HG02885 (cell line): ENCODE data around the gene MIA3.
"Not testable (repeated sequence)": the region's sequence is repeated elsewhere in the genome, so short reads cannot be mapped to it uniquely, and the experiment has no call there.

Source experiments
- ATAC-seq: cut with Tn5 transposase; IDR thresholded peaks from one replicate; pipeline ENCODE4 v1.9.1; 2021; ENCODE audit warnings: mild to moderate bottlenecking; ENCODE audit not compliant: unreplicated experiment, poor library complexity

MIA3 gene, protein sequence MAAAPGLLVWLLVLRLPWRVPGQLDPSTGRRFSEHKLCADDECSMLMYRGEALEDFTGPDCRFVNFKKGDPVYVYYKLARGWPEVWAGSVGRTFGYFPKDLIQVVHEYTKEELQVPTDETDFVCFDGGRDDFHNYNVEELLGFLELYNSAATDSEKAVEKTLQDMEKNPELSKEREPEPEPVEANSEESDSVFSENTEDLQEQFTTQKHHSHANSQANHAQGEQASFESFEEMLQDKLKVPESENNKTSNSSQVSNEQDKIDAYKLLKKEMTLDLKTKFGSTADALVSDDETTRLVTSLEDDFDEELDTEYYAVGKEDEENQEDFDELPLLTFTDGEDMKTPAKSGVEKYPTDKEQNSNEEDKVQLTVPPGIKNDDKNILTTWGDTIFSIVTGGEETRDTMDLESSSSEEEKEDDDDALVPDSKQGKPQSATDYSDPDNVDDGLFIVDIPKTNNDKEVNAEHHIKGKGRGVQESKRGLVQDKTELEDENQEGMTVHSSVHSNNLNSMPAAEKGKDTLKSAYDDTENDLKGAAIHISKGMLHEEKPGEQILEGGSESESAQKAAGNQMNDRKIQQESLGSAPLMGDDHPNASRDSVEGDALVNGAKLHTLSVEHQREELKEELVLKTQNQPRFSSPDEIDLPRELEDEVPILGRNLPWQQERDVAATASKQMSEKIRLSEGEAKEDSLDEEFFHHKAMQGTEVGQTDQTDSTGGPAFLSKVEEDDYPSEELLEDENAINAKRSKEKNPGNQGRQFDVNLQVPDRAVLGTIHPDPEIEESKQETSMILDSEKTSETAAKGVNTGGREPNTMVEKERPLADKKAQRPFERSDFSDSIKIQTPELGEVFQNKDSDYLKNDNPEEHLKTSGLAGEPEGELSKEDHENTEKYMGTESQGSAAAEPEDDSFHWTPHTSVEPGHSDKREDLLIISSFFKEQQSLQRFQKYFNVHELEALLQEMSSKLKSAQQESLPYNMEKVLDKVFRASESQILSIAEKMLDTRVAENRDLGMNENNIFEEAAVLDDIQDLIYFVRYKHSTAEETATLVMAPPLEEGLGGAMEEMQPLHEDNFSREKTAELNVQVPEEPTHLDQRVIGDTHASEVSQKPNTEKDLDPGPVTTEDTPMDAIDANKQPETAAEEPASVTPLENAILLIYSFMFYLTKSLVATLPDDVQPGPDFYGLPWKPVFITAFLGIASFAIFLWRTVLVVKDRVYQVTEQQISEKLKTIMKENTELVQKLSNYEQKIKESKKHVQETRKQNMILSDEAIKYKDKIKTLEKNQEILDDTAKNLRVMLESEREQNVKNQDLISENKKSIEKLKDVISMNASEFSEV (N-terminal part only)

DNA sequence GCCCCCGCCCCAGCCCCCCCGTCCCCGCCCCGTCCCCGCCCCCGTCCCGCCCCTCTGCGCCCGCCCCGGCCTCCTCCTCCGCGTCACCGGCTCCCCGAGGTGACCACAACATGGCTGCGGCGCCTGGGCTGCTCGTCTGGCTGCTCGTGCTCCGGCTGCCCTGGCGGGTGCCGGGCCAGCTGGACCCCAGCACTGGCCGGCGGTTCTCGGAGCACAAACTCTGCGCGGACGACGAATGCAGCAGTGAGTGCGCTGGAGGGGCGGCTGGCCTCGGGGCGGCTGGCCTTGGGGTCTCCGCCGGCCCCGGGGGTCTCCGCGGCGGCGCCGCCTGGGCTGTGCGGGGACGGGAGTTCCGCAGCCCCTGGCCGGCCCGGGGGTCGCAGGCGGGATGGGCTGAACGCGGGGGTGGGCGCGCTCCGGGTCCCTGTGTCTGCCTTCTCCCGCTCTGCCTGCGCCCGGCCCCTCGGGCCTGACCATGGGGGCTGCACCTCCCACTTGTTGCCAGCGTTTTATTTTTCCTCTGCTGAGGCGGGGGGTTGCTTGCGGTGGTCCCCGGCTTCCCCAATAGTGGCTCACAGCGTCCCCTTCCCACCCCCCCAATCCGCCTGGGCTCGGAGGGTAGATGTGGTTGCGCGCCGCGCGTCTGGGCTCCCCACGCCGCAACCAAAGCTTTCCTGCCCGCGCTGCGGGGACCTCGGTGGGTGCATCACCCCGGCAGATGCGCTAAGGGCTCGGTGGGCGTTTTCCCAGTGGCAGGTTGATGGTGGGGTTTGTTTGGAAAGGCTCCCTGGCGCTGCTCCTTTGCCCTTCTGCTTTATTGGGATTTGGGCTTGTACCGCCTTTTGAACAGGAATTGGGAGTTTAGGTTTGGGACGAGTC lies at the start of gene MIA3:
Gene MIA3, plus strand, starts transcription at position 97 of the 879 bp plus-strand sequence. Its CDS starts 14 bp downstream, at position 111.
- ATAC-seq = peak; percentile 70

DNA sequence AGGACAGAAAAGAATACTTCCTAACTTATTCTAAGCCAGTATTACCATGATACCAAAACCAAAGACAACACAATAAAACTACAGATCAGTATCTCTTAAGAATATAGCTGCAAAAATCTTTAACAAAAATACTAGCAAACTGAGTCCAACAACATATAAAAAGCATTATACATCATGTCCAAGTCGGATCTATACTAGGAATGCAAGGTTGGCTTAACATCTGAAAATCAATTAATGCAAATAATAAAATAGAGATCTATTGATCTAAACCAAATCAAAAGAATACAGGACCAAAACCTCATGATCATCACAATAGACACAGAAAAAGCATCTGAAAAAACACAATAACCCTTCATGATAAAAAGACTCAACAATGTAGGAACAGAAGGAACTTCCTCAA lies 47.1 kb upstream of the MIA3 start:
- ATAC-seq = no peak

DNA sequence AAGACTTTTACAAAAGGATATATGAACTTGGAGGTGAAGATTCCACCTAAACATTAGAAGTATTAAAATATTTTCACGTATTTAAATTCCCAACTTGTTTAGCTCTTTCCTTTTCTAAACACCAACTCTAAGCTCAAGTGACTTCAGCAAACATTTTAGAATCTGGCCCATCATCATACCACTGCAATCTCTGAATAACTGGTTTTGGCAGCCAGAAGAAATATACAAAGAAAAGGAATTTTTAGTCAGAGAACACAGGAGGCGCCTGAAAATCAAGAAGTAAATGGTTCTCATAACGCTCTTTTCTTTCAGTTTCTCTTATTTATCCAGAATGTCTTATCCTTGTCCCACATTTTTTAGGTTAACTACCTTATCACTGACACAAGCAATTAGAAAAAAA lies 38.6 kb upstream of the MIA3 start:
- ATAC-seq = no peak

DNA sequence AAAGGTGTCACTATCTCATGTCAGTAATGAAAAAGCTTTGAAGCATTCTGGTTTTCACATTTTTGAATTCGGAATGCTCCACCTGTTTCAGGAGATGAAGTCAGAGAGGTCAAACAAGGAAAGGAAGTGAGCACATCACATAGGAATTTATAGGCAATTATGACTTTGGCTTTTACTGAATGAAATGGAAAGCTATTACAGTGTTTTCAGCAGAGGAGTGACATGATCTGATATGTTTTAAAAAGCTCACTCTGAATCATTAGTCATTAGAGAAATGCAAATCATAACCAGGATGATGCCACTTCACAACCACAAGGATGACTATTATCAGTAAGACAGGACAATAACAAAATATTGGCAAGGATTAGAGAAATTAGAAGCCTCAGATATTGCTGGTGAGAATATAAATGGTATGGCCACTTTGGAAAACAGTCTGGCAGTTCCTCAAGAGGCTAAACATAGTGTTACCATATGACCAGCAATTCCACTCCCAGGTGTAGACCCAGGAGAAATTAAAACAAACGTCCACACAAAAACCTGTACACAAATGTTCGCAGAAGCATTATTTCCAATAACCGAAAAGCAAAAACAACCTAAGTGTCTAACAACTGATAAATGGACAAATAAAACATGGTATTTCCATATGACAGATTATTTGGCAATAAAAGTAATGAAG lies 35.7 kb upstream of the MIA3 start:
- ATAC-seq = peak; percentile 60

DNA sequence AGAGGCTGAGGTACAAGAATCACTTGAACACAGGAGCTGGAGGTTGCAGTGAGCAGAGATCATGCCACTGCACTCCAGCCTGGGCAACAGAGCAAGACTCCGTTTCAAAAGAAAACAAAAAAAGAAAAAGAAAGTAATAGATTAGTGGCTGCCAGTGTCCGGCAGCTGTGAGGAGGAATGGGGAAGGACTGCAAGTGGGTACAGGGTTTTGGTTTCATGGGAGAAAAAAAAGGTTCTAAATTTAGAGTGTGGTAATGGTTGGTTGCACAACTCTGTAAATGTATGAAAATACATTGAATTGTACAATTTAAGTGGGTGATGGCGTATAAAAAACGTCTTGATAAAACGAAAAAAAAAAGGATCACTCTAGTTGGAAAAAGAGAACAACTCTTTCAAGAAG lies 34.8 kb upstream of the MIA3 start:
- ATAC-seq = peak; percentile 84

DNA sequence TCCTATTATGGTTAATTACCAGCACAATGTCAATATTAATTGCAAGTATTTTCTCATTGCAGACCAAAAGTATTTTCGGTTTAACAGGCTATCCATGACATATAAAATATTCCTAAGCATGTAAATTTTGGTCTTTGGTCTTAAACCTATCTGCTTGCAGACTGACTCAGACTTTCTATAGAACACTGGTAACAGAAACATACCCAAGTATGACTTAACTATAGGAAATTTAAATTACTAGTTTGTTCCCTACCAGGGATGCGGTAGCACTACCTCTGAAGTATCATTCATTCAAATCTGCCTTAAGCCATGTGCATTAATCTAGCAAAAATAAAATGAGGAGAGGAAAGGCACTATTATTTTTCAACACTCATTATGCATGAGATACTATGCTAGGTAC lies 31.1 kb upstream of the MIA3 start:
- no peak for ATAC-seq

DNA sequence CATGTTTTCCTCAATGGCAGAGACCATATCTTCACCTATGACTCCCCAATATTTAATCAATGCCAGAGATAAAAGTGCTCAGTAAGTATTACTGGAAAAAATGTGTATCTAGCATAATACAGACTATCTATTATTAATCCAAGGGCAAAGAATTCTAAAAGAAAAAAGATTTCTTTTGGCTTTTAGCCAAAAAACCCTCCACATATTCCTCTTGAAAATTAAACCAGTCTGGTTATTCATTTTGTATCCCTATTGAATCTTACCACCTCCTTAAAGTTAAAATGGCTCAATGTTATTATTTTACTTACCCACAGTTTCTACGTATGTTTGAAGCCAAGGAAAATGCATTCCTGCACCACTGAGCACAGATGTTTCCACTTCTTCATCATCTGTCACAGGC lies 29.8 kb upstream of the MIA3 start:
- ATAC-seq = no peak

DNA sequence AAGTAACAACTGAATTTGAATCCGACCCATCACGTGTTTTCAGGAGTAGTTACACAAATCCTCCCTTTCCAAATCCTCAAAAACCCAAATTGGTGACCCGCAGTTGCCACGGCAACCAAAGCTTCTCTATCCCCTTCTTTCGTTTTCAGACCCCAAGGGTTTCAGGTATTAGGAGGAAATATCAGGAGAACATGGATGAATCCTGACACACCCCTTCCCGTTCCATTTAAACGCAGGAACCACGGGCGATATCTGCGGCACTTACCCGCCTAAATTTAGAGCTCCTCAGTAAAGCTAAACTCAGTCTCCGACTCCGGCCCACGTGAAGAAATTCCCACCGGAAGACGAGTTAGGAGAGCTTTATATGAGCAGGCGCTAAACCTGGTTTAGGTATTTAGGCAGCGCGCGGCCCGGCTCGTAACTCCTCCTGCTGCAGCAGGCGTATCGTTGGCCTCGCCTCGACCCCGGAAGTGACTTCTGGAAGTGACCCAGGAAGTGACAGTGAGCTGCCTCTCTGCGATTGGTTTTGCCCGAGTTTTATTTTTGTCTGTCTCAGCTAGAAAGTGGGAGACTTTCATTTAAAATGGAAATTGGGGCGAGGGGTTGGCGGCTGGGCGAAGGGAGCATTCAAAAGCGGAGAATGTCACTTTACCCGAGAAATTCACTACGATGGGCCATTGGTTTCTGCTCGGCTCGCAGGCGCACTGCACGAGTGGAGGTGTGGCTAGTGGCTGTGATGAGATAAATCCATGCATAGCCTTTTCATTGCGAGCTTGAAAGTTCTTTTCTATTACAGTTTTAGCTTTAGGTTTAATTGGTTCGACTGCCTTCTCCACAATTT lies 28.2 kb upstream of the MIA3 start, which contains the start of gene TAF1A:
Gene TAF1A, minus strand, starts transcription at position 472 of the 841 bp plus-strand sequence.
- ATAC-seq = peak; percentile 100

DNA sequence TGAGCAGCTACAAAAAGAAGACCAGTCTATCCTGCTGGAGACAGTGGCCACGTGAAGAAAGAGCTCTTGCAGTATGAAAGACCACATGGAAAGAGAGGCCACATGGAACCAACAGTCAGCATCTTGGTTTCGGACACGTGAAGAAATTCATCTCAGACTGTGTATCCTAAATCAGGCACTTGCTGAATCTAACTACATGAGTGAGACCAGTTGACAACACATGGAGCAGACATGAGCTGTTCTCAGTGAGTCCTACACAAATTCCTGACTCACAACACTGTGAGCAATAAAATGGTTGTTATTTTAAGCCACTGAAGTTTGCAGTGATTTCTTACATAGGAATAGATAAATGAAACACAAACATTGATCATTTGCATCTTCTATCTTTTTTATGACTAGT lies 25.7 kb upstream of the MIA3 start:
- ATAC-seq = no peak

DNA sequence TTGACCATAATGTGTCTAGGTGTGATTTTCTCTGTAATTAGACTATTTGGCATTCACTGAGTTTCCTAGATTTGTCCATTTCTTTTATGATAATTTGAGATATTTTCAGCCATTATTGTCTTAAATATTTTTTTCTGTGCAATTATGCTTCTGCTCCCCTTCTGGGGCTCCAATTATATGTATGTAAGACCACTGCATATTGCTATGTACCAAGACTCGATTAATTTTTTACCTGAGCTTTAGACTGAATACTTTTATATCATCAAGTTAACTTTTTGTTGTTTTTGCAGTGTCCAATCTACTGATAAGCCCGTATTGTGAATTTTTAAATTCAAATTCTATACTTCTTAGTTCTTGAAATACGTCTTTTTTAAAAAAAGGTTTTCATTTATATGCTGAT lies 23.1 kb upstream of the MIA3 start:
- ATAC-seq = no peak

DNA sequence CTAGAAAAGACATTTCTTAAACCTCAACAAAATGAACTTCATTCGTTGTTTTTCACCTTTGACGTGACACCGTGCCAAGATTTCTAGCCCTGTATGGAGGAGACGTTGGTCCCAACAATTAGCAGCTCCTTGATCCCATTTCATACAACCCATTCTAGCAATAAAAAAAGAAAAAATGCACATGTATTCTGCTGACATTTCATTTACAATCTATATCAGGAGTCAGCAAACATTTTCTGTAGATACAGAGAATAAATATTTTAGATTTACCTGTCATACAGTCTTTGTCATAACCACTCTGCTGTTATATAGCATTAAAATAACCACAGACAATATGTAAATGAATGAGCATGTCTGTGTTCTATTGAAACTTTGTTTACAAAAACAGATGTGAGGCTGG lies 21.2 kb upstream of the MIA3 start:
- no peak for ATAC-seq

DNA sequence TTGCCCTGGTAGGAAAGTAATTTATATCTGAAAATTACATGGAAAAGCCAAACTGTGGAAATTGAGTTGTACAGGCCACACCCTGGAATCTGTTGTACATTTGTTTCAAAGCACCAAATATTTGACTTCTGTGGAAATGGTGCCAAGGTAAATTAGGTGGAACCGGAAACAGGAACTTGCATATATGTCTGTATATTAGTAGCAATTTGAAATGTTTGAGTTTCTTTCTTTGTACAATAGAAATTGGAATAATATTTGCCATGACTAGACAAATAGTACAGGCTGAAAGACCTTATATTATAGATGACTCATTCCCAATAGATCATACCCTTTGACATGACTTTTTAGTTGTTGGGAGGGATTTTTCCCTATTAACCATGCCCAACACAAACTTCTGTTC lies 17.6 kb upstream of the MIA3 start:
- ATAC-seq = no peak

DNA sequence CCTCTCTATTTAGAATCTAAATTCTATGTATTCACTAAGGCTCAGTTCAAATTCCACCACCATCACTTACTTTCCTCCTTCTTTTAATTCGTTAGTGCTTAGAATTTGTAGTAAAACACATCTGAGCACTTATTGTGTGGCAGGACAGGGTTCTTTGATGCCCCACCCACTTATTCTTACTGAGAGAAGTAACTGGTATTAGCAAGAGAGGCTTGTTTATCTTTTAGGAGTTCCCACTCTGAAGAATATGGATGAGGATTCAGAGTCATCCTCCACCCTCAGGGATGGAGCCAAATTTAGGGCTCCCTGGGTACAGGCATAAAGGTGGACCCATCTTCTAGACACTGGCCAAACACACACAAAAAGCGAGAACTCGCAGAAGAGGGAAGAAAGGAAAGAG lies 16.6 kb upstream of the MIA3 start:
- ATAC-seq = no peak

DNA sequence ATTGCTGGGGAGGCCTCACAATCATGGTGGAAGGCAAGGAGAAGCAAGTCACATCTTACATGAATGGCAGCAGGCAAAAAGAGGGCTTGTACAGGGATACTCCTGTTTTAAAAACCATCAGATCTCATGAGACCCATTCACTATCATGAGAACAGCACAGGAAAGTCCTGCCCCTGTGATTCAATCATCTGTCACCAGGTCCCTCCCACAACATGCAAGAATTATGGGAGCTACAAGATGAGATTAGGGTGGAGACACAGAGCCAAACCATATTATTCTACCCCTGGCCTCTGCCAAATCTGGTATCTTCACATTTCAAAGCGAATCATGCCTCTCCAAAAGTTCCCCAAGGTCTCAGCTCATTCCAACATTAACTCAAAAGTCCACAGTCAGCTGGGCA lies 11.1 kb upstream of the MIA3 start:
- no peak for ATAC-seq

DNA sequence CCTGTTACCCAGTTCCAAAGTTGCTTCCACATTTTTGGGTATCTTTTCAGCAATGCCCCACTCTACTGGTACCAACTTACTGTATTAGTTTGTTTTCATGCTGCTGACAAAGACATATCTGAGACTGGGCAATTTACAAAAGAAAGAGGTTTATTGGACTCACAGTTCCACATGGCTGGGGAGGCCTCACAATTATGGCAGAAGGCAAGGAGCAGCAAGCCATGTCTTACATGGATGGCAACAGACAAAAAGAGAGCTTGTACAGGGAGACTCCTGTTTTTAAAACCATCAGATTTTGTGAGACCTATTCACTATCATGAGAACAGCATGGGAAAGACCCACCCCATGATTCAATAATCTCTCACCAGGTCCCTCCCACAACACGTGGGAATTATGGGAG lies 8.8 kb upstream of the MIA3 start:
- not testable (repeated sequence) for ATAC-seq

DNA sequence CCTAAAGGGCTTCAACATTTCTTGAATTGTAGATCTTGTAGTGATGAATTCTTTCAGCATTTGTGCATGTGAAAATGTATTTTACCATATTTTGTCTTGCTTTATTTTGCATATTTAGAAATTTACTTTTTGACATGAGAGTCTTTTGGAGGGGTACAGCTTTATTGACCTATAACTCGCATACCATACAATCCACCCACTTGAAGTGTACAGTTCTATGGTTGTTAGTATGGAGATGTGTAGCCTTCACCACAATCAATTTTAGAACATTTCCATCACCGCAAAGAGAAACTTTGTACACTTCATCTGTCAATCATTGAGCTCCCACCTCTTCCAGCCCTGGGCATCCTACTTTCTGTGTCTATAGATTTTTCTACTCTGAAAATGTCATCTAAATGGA lies 7.2 kb upstream of the MIA3 start:
- no peak for ATAC-seq

DNA sequence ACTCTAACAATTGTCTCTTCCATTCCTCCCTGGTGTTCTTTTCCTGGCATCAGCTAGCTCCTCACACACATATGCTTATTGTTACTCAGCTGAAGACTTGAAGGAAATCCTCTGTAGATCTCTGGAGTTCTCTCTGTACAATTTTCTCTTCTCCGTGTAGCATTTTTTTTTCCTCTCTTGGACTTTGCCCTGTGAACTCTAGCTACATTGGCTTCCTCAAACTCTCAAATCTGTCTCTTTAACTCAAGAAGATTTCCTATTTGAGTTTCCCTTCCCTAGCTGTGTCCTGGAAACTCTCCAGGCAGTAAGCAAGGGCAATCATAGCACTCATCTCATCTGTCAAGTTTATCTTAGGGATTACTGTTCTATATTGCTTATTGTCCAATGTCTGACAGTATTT lies 4.3 kb upstream of the MIA3 start:
- ATAC-seq = no peak

DNA sequence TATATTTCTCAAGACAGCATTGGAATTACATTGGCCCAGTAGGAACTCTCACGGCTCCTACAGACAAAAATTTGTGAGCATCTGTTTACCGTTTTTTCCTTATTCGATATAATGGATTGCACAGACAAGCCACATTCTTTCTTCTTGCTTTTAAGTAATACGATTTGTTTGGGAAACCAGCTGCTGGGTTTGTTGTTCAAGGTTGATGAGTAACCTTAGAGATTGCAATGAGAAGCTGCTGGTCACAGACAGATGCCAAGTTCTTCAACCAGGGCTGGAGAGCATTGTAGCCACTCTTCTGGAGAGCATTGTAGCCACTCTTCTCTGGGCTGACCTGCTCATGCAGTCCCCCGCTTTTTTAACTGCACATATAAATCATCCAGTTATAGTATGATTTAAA lies 1.4 kb upstream of the MIA3 start:
- ATAC-seq = no peak
